ENCODE results near the gene SUN2. TPM values are rescaled to one million over a fixed set of nuclear protein-coding genes. Genes with fewer than 3 reads are reported as not detected.

The SUN2 gene
- total RNA-seq, 6 experiments from 2014 or later, result 104 to 174 (median 144) TPM

GRCh38 chr22:38728871-38729796, 26.7 kb downstream of the SUN2 start:
- peaks cover 9 to 65% (median 25%) of the 10 kb centered on the region in 4 donors for H3K36me3 ChIP-seq
- TF ChIP-seq CTCF (IDR thresholded peaks at IDR 0.05), result no peak
- TF ChIP-seq POLR2A (IDR thresholded peaks at IDR 0.05), result no peak
- WGBS (ENCODE audit: insufficient coverage, low coverage, low lambda C conversion rate, missing lambda C conversion rate), result 88% methylated on average over 8 of the region's 18 CpGs

GRCh38 chr22:38727530-38728451, 28.0 kb downstream of the SUN2 start:
- intact Hi-C loops (cut with DNase I), result no loop called here
- Histone ChIP-seq H3K27me3 (no peaks in the 10 kb centered on the region), H3K27ac (no peak overlapping the region), H3K9me3 (no peaks in the 10 kb centered on the region), H3K36me3 (peaks cover 14 to 77% (median 31%) of the 10 kb centered on the region in 4 donors), H3K4me1 (peaks cover 0 to 17% (median 7%) of the 10 kb centered on the region in 4 donors), H3K4me3 (no peak overlapping the region)
- DNase-seq (peak in 1 of 3 donors; percentile 37), ATAC-seq (no peak)
- 85% methylated on average over 5 of the region's 15 CpGs for WGBS (ENCODE audit: insufficient coverage, low coverage, low lambda C conversion rate, missing lambda C conversion rate)
- TF ChIP-seq POLR2A (IDR thresholded peaks at IDR 0.05), result no peak
- TF ChIP-seq CTCF (IDR thresholded peaks at IDR 0.05), result no peak

More at GRCh38 chr22:38728871-38729796, 26.7 kb downstream of the SUN2 start:
- no peak overlapping the region for H3K4me3 ChIP-seq
- H3K27ac ChIP-seq, result no peak overlapping the region
- peaks cover 0 to 30% (median 13%) of the 10 kb centered on the region in 4 donors for H3K4me1 ChIP-seq
- intact Hi-C loops (cut with DNase I), result no loop called here
- H3K9me3 ChIP-seq, result no peaks in the 10 kb centered on the region
- no peaks in the 10 kb centered on the region for H3K27me3 ChIP-seq
- peak in 1 of 3 donors; percentile 30 for DNase-seq
- ATAC-seq, result no peak

- WGBS (ENCODE audit: insufficient coverage, low coverage, low lambda C conversion rate, missing lambda C conversion rate), result 93% methylated on average over 6 of the region's 12 CpGs
- no peak for TF ChIP-seq CTCF (IDR thresholded peaks at IDR 0.05)
- H3K36me3 ChIP-seq, result peaks cover 14 to 83% (median 34%) of the 10 kb centered on the region in 4 donors
- no peak overlapping the region for H3K4me3 ChIP-seq
- no peak overlapping the region for H3K27ac ChIP-seq
- H3K9me3 ChIP-seq, result no peaks in the 10 kb centered on the region
- ATAC-seq (no peak), DNase-seq (peak in 1 of 3 donors; percentile 31)
- peaks cover 0 to 10% (median 5%) of the 10 kb centered on the region in 4 donors for H3K4me1 ChIP-seq
- no peaks in the 10 kb centered on the region for H3K27me3 ChIP-seq
- intact Hi-C loops (cut with DNase I), result no loop called here
These were observed 28.7 kb downstream of the SUN2 start for GRCh38 chr22:38727123-38727522.

GRCh38 chr22:38725900-38726655, 29.7 kb downstream of the SUN2 start:
- no peaks in the 10 kb centered on the region for H3K9me3 ChIP-seq
- H3K4me3 ChIP-seq, result no peak overlapping the region
- TF ChIP-seq CTCF (IDR thresholded peaks at IDR 0.05) (no peak), POLR2A (IDR thresholded peaks at IDR 0.05) (no peak)
- H3K36me3 ChIP-seq, result peaks cover 14 to 90% (median 36%) of the 10 kb centered on the region in 4 donors
- intact Hi-C loops (cut with DNase I), result no loop called here
- no peak overlapping the region for H3K27ac ChIP-seq
- ATAC-seq (no peak), DNase-seq (peak in 1 of 3 donors; percentile 27)
- no peaks in the 10 kb centered on the region for H3K4me1 ChIP-seq
- H3K27me3 ChIP-seq, result no peaks in the 10 kb centered on the region
- WGBS (ENCODE audit: insufficient coverage, low coverage, low lambda C conversion rate, missing lambda C conversion rate), result 92% methylated on average over 12 of the region's 18 CpGs

All from right lobe of liver (tissue), 6 donors.